ENCODE data around the gene MYBPH. TPM values are rescaled to one million over a fixed set of nuclear protein-coding genes. Genes with fewer than 3 reads are reported as not detected.

MYBPH gene
- total RNA-seq, 1 experiment from 2014 or later = 0.36 TPM

DNA sequence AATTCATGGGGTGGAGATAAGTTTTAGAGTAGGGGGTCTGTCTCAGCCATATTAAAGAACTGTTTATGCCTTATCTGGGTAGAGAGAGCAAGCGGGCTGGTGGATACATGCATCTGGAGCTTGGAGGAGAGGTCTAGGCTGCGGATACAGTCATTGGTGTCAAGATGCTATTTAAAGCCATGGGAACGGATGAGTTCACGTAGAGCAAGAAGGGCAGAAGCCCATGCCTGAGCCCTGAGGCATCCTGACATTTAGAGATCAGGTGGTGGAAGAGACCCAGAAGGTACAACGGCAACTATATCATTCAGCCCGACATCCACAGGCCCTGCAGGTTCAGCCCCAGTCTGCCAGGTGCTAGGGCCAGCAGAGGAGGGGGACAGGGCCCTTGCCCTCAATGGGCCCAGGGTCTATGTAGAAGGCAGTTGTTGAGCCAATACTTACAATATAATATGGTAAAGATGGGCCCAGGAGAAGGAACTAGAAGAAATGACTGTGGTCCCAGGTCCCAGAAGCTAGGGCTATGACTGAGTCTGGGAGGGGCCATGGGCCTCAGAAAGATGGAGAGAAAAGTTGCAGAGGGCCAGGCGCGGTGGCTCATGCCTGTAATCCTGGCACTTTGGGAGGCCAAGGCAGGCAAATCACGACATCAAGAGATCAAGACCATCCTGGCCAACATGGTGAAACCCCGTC, 26.0 kb upstream of the MYBPH start:
- no peak for DNase-seq (ENCODE audit: low spot score)

DNA sequence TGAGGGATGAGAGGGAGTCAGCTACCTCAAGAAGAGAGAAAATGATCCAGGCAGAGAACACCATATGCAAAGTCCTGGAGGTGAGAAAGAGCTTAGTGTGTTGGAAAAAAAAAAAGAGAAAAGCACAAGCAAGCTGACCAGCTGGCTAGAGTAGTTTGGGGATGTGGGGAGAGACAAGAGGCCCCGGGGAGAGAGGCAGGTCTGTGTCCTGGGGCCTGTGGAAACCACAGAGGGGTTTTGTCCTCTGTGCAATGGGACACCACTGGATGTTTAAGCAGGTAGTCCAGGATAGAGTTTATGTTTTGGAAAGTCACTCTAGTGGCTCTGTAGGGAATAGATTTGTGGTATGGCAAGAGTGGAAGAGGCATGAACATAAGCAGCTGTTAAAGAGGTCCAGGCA, 25.3 kb upstream of the MYBPH start:
- no peak for DNase-seq (ENCODE audit: low spot score)

DNA sequence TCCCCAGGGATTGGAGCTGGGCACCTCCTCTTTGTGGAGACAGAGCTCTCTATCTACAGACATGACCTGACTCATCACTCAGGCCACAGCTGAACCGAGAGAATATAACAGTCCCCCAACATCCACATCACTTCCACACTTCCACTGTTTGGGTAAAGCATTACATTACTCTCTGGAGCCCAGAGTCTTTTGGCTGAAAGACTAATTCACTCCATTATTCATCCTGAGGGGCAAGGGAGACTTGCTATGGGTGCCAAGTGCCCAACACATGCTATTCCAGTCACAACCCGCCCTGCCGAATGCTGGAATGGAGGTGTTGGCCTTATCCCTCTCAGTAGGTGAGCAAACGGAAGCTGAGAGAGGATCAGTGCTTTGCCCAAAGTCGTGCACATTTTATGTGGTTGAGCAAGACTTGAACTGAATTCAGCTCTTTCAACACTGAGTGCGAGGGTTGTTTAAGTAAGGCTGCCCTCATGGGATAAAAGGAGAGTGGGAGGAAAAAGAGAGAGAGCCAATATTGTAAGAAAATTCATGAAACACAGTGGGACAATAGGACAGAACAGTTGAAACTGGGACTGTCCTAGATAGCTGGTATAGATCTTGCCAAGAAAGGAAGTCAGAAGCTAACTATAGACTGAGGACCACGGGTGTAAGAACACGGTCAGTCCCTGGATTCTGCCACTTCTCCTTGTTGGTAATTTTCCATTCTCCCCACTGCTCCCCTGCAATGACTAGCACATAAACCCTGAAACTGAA, 24.4 kb upstream of the MYBPH start:
- DNase-seq (ENCODE audit: low spot score) = peak; percentile 30

DNA sequence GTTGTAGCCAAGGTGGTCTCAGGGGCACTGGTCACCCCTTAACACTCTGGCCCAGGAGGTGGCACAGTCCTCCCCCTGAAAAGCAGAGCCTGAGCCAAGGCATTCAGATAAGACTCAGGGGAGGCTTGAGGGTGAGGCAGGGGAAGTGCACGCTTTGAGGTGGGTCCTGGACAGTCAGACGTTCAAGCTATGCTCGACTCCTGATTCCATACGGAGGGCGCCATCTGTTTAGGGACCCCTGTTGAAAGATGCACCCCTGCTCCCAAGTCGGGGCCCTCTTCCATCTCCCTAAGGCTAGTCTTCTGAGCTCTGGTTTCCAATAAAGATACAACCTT, 23.8 kb upstream of the MYBPH start:
- DNase-seq (ENCODE audit: low spot score) = no peak

DNA sequence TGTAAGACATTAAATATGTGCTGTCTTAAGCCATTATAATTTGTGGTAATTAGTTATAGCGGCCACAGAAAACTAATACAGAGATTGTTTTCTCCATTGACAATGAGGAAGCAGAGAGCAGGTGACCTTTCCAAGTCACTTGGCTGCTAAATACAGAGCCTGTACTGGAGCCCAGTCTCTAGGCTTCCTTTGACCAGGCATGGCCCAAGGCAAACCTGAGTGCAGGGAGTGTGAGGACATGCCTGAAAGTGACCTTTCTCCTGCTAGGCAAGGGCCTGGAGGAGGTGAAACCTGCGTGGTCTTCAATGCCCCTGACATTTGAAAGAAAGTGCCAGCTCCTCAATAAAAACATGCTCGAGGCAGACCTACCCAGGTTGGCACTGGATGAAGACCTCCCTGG, 23.4 kb upstream of the MYBPH start:
- no peak for DNase-seq (ENCODE audit: low spot score)

DNA sequence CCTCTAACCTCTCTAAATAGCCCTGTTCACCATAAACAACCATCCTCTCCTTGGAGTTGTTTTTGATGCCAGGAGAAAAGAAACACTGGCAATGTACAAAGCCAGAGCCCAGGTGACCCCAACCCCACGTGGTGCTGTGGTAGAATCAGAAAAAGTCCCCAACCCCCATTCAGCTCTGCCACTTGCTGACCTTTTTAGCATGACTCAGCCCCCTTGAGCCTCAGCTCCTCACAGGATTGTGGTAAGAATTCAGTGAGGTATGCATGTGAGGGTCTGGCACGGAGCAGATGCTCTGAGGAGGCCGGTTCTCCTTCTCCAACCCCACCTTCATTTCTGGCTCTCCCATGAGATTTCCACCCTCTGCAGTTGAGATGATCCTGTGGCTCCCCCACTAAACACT, 22.0 kb upstream of the MYBPH start:
- DNase-seq (ENCODE audit: low spot score) = peak; percentile 83

DNA sequence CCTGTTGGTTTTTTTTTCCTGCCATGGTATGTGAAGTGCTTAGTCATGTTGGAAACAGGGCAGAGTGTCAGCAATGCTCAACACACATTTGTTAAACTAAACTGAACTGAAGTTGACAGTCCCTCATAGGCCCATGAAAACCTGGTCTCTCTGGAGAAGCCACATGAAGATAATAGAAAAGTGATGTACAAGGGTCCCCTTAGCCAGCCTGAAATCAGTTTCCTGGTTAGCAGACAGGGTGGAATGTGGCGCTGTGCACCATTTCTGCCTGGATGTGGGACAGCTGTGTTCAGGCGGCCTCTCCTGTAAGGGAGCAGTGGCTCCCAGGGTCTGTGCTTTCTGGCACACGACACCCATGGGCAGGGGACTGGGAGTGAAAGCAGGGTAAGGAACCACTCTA, 20.7 kb upstream of the MYBPH start:
- DNase-seq (ENCODE audit: low spot score) = no peak

DNA sequence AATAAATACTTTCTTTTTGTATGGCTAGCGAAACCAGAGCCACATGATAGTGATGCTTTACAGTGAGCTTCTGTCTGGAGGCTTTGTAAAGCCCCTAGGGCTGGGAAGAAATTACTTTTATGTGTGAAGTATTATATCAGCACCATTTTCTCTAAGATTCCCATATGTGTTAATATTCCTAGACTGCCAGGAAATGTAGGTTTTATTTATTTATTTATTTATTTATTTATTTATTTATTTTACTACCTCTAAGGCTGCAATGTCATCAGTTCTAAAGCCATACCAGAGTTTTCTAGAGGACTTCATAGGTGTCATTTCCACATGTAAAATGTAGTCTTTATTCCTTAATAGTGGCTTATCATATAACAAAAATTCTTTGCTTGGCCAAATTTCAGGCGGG, 15.3 kb upstream of the MYBPH start:
- DNase-seq (ENCODE audit: low spot score) = no peak

DNA sequence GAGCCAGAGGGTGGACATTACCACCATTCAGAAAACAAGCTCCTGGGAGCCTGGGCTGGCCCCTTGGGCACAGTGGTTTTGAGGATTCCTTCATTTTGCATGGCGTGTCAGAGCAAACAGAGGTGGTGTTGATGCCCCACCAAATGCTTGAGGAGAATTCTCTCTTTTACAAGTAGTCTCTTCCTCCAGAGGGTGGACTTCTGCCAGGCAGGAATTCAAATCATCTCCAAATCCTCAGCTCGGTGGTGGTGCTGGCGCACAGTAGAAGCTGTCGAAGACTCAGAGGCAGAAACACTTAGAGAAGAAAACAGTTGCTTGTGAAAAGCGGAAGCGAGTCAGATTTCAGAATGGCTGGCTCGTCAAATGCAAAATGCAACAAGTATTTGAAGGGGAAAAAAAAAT, 14.3 kb upstream of the MYBPH start:
- DNase-seq (ENCODE audit: low spot score) = no peak

DNA sequence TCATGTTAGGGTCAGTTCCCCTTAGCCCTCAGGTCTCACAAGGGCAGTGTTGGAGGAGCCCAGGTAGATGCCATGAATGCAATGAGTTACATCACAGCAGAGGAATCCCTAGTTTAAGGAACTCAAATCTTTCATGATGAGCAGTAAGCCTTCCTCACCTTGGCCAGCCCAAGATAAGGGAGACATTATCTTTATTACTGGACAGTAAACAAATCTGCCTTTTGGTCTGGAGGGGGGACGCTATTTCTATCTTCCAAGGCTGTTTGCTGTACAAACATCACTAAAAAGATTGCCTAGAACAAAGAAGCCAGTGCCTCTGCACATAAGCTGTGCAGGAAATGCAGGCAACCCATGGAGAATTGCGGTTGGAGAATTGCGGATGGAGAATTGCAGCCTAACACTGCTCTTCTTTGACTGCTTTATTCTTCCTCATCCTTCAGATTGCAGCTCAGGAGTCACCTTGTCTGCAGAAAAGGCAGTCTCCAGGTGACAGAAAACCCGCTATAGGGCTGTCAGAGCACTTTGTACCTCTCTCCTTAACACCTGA, 13.1 kb upstream of the MYBPH start:
- DNase-seq (ENCODE audit: low spot score) = no peak

DNA sequence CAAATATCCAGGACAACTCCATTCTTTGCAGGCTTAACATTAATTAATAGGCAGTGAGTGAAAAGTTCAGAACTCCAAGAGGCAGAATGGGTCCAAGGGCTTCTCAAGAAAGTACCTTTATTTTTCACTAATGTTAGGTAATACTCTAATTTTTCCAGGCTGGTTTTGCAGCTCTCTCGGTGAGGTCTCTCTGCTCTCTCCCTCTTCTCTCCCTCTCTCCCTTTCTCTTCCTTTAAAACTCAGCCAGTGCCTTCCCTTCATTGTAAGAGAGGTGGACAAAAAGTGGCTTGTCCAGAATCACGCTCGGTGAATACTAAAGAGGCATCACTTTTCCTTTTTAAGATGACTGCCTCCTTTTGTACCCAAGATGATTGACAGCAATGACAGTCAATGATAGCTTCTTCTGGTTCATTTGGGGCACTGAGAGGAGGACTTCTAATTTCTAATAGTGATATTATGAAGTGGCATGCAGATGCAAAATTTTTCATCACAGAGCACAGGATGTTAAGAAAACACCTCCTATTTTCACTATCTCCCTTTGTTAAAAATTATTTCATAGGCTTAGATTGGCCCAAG, 12.2 kb upstream of the MYBPH start:
- DNase-seq (ENCODE audit: low spot score) = no peak

DNA sequence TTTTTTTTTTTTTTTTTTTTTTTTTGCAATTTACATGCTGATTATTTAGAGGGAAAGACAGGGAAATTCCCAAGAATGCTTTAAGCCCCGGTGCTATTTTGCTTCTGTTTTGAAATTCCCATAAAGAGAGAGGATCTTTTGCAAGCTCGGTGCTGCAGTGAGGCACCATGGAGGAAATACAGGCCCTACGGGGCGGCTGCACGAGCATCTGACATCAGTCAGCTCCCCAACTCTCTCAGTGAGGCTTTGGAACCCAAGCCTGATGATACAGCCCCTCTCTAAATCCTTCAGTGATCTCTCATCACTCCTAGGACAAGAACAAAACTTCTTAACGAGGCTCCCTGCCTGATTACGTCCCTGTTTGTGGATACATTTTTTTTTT, 11.7 kb upstream of the MYBPH start:
- no peak for DNase-seq (ENCODE audit: low spot score)

DNA sequence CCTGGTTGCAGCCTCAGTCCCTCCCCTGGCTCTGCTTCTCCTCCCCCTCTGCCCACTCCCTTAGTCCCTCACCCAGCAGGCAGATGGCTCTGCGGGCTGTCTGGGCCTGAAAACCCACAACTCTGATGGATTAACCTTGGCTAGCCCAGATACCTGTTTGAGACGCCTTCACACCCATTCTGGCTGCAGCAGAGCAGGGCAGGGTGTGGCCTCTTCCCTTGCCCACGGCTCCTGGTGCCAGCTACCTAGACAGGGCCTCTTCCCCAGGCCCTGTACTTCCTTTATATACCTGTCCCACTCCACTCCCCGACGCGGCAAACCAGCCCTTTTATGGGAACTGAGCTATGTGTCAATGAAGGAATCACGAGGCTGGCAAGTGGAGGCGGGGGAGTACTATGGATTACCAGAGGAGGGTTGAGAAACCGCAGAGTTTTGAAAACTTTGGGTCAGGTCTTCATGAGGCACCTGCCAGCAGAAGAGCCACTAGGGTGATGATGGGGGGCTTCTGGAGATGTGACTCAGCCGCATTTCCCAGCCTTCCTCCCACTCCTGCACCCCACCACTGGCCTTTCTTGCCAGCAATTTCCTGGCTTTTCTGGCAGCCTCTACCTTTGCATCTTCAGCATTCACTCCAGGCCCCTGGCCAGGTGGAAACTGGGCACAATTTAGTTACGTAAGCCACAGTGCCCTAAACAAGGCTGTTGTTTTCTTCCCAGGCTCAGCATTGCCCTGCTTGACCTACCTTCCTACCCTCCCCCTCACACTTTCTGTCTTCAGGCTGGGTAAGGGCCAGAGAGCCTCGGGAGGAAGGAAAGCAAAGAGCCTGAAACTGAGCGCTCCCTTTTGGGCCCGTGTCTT, 11.0 kb upstream of the MYBPH start, which contains the start of gene CHI3L1:
TSS of gene CHI3L1 (minus strand) at position 259 of the 858 bp plus-strand sequence. CDS start at position 178, 81 bp downstream.
- DNase-seq (ENCODE audit: low spot score) = no peak

DNA sequence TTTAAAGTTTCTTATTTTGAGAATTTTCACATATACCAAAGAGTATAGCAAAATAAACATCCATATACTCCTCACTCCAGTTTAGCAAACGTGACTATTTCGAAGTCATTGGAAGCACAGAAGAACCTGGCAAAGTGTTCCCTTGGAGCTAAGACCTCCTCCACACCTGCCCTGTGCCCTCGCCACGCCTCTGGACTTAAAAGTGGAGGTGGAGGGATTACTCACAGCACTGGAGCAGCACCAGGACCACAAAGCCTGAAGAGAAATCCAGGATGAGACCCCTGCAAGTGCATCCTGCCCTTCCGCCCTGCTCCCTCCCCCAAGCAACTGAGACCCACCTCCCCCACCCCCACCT, 10.4 kb upstream of the MYBPH start:
- no peak for DNase-seq (ENCODE audit: low spot score)

DNA sequence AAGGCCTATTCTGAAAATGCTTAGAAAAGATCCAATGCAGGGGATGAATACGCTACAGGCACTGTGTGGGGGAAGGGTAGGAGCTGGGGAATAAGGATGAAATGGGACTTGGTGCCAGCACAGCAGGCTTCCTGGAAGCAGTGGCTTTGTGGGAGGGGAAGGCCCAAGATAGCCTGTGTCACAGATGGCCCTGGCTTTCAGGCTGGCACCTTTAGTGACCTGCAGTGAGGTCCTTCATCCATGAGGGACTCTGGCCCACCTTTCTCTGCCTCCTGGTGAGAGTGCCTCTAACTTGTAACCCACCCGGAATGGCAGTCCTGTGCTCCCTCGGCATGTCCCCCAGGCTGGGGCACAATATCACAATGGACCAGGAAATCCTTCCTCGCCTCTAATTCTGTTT, 10.0 kb upstream of the MYBPH start:
- no peak for DNase-seq (ENCODE audit: low spot score)

DNA sequence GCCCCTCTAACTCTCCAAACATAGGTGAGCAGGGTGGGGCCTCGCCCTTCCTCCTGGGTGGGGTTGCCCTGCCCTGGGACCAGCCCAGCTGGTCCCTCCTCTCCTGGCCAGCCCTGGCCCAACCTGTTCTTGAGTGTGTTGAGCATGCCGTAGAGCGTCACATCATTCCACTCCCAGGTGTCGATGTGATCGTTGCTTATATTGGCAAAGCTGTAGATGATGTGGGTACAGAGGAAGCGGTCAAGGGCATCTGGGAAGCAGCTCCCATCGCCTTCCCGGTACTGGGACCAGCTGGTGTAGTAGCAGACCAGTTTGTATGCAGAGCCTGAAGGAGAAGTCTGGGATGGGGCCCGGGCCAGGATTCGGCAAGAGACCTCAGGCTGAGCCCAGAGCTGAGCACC, 9.4 kb upstream of the MYBPH start:
- no peak for DNase-seq (ENCODE audit: low spot score)

DNA sequence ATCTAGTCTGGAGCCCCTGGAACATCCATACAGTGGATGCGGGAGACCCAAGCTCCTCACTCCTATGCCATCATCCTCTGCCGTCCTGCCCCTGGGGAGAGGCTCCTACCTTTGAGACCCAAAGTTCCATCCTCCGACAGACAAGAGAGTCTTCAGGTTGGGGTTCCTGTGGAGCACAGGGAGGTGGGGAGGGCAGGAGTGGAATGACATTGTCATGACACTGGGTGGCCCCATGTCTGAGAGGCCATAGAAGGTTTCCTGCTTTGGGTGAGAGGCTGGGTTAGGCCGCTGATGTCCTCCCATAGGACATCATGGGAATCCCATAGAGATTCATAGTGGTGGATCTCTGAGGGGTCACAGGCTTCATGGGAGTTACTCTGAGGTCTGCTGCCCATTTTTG, 8.8 kb upstream of the MYBPH start:
- no peak for DNase-seq (ENCODE audit: low spot score)

DNA sequence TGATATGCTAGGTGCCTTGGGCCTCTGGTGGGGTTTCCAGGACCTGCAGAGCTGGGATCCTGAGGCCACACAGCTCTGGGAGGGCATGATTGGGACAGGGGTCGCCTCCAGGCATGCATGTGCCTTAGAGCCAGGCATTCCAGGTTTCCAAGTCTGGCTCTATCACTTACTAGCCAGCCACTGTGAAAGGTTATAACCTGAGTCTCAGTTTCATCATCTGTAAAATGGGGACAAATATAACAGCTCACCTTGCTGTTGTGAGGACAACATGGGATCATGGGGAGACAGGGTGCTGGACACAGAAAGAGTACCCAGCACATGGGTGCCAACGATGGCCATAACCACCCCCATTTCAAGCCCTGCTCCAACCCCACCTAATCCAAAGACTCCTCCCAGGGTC, 8.2 kb upstream of the MYBPH start:
- DNase-seq (ENCODE audit: low spot score) = no peak

DNA sequence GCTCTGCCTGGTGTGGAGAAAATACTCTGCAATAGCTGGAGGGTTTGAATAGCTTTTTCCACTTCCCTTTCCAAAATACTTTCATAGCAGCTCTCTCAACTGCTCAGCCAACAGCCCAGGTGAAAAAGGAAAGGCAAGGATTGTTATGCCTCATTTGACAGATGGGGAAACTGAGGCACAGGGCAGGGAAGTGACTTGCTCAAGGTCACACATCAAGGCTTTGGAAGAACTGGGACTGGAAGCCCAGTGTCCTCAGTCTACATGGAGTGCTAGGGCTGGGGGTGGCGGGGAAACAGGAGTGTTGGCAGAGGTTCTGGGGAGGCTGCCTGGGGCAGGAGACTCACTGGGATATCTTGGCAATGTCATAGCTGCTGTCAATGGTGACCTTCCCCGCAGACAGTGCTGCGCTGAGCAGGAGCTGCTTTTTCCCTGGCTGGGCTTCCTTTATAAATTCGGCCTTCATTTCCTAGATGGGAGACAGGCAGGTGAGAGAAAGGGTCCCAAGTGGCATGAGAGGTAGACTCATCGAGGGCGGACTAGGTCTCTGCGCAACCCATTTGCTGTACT, 6.8 kb upstream of the MYBPH start:
- no peak for DNase-seq (ENCODE audit: low spot score)

DNA sequence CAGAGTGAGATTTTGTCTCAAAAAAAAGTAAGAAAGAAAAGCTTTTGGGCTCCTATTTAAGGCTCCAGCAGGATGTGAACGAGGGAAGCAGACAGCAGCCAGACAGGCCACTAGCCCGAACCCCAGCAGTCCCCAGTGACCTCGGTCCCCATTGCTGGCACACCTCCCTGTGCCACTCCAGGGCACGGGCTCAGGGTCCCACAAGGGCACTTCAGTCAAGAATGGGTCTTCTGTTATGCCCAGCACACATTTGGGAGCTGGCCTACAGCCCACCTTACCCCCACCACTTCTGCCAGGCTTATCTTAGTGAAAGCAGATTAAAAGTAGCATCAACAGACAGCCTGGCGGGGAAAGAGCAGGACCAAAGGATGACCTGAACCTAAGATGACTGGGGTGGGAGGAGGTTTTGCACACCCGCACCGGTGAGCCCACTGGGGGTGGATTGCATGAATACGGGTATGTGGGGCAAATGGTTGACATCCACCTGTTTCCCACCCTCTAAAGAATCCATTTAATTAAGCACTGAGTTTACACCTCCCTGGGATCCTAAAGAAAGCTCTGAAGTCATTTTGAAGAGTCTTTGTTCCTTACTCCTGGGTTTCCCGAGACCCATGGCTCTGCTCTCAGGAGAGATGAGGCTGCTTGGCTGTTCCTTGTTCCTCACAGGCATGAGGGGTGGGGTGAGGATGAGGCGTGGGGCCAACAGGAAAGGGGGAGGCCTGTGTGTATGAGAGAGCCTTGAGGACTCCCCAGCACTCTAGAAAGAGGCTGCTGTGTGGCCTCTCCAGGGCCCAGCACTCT, 6.2 kb upstream of the MYBPH start:
- no peak for DNase-seq (ENCODE audit: low spot score)

Measured in A172 (cell line).